Measurements from ENCODE around the gene CTSE. TPM values are rescaled to one million over a fixed set of nuclear protein-coding genes. Genes with fewer than 3 reads are reported as not detected.

Gene CTSE
- total and polyA plus RNA-seq, 2 of the 13 experiments (the other 11 are each of a cell fraction or from before 2014, with no cell fraction given), result 0.50 to 0.69 TPM

DNA sequence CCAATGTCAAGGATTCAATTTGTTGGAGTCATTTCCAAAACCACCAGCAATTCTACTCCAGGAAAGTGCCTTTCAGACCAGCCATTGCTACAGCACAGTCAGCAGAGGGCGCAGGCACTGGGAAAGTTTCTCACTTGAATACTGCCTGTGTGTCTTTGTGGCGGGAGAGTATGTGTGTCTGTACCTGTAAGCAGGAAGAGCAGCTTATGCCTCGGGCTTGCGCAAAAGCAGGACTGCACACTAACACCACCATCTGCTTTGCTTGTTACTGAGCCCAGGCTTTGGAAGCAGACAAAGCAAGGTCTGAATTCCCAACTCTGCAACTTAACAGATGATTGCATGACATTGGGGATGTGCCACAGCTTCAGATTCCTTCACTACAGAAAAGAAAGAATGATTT lies 7.0 kb upstream of the CTSE start (continued):
- no peak for TF ChIP-seq ZNF562 (CRISPR knock-in tag; IDR thresholded peaks at IDR 0.05; ENCODE audit: borderline replicate concordance)
- TF ChIP-seq SOX6 (IDR thresholded peaks at IDR 0.05), result no peak
- peak; percentile 34; the same call in 1 of the 2 replicates for TF ChIP-seq SOX6 (CRISPR knock-in tag; IDR thresholded peaks at IDR 0.05)
- no peak for TF ChIP-seq HCFC1 (IDR thresholded peaks at IDR 0.05; ENCODE audit: low read depth, low read length)
- no peak for TF ChIP-seq ZNF260 (CRISPR knock-in tag; IDR thresholded peaks at IDR 0.05; ENCODE audit: borderline replicate concordance, low read depth)
- TF ChIP-seq PITX1 (CRISPR knock-in tag; IDR thresholded peaks at IDR 0.05), result peak; percentile 35; the same call in 1 of the 2 replicates
- 0 out of 4 replicates have a peak, but pooled peaks of 1 of the 2 experiments have one; percentile 7 for TF ChIP-seq MAFK (conservative IDR thresholded peaks at IDR 0.05 in 1 of 2, IDR thresholded peaks at IDR 0.05 in 1 of 2; ENCODE audit: low read length in 2 of 2)
- peak; percentile 21; the same call in 1 of the 2 replicates for TF ChIP-seq BCL6 (CRISPR knock-in tag; IDR thresholded peaks at IDR 0.05)
- peak; percentile 96 for TF ChIP-seq CTCF (CRISPR knock-in tag; IDR thresholded peaks at IDR 0.05)
- peak; percentile 27; the same call in 1 of the 2 replicates for TF ChIP-seq ZFP36L1 (CRISPR knock-in tag; IDR thresholded peaks at IDR 0.05)
- peak; percentile 65 for TF ChIP-seq ZNF574 (CRISPR knock-in tag; IDR thresholded peaks at IDR 0.05)
- peak; percentile 54; the same call in 1 of the 2 replicates for TF ChIP-seq RFXAP (CRISPR knock-in tag; IDR thresholded peaks at IDR 0.05; ENCODE audit: borderline replicate concordance)
- TF ChIP-seq, protein P1, sequence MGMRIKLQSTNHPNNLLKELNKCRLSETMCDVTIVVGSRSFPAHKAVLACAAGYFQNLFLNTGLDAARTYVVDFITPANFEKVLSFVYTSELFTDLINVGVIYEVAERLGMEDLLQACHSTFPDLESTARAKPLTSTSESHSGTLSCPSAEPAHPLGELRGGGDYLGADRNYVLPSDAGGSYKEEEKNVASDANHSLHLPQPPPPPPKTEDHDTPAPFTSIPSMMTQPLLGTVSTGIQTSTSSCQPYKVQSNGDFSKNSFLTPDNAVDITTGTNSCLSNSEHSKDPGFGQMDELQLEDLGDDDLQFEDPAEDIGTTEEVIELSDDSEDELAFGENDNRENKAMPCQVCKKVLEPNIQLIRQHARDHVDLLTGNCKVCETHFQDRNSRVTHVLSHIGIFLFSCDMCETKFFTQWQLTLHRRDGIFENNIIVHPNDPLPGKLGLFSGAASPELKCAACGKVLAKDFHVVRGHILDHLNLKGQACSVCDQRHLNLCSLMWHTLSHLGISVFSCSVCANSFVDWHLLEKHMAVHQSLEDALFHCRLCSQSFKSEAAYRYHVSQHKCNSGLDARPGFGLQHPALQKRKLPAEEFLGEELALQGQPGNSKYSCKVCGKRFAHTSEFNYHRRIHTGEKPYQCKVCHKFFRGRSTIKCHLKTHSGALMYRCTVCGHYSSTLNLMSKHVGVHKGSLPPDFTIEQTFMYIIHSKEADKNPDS (CRISPR knock-in tag; IDR thresholded peaks at IDR 0.05), result peak; percentile 73; the same call in 1 of the 2 replicates
- TF ChIP-seq ZMYM3 (CRISPR knock-in tag; IDR thresholded peaks at IDR 0.05), result peak; percentile 42; the same call in 1 of the 2 replicates
- TF ChIP-seq IKZF5 (CRISPR knock-in tag; IDR thresholded peaks at IDR 0.05), result peak; percentile 65; the same call in 1 of the 2 replicates

All from HepG2 (cell line).